GM18505 (cell line): ENCODE results near the gene DAAM1.

ENCODE experiments used
- ATAC-seq: cut with Tn5 transposase; IDR thresholded peaks from one replicate; pipeline ENCODE4 v1.9.1; 2021; ENCODE audit not compliant: unreplicated experiment
- POLR2A ChIP-seq: IDR thresholded peaks from 4 replicates; pipeline ENCODE4 v1.6.1; 2011; ENCODE audit warnings: borderline replicate concordance; ENCODE audit not compliant: insufficient read depth, insufficient read length; ENCODE audit errors: extremely low read depth

Gene DAAM1

GRCh38 chr14:59262717-59263454 lies 74.4 kb downstream of the DAAM1 start:
- no peak for ATAC-seq
- no peak for TF ChIP-seq POLR2A

DNA sequence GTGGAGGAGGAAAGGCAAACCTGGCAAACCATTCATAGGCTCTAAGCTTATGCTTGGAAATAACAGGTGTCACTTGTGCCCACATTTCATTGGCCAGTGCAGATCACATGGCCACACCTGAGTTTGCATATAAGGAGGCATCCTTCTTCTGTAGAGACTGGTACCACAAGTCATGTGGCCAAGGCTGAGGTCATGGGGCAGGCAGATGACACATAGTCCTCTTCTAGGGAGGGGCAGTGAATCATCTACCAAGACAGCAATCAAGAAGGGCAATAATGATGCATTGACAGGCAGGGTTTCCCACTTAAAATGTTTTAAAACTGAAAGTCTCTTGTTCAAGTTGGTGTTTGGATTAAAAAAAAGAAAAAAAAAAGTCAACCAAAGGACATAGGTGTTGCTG lies 77.3 kb downstream of the DAAM1 start:
- TF ChIP-seq POLR2A = no peak
- ATAC-seq = no peak

DNA sequence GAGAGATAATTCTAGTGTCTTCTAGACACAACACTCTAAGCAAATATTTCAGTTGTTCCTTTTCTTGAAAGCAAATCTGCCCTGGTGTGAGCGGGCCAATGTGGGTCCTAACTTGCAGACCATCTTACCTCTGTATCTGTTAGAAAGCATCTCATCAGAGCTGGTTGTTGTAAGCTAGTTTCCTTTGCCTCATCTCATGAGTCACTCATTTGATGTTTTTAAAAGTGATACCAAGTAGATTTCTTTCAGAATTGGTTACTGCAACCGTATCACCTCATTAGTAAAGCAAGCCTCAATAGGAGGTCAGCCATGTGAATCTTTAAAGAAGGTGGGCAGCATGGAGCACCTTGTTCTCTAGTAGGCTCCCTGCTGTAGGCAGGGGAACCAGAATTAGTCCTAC lies 78.6 kb downstream of the DAAM1 start:
- no peak for TF ChIP-seq POLR2A
- ATAC-seq = no peak

DNA sequence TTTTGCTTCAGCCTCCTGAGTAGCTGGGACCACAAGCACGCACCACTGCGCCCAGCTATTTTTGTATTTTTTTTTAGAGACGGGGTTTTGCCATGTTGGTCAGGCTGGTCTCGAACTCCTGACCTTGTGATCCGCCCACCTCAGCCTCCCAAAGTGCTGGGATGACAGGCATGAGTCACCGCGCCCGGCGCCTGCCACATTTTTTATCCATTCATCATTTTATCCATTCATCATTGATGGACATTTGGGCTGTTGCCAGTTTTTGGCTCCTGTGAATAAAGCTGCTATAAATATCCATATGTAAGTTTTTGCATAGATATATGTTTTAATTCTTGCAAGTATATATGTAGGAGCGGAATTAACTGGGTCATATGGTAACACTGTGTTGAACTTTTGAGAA lies 79.5 kb downstream of the DAAM1 start:
- no peak for TF ChIP-seq POLR2A
- no peak for ATAC-seq

- no peak for ATAC-seq
- TF ChIP-seq POLR2A = no peak
These were observed 80.4 kb downstream of the DAAM1 start for GRCh38 chr14:59268858-59269257.

GRCh38 chr14:59269466-59269865 lies 81.0 kb downstream of the DAAM1 start:
- ATAC-seq = no peak
- no peak for TF ChIP-seq POLR2A

DNA sequence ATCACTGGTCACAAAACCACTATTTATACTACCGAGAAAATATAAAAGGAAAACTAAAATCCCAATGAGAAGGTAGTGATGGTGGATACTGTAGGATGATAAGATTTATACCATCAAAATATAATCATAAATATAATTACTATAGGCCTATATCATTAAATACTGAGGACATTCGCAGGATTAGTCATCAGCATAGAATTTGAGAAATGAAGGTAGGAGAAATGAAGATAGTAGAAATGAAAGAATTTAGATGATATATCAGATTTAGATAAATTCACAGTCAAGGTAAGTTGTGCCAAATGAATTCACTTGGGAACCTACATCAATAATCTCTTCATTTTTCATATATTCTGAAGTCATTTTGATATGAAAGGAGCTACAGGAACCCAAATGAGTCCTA lies 82.8 kb downstream of the DAAM1 start:
- no peak for TF ChIP-seq POLR2A
- ATAC-seq = no peak

DNA sequence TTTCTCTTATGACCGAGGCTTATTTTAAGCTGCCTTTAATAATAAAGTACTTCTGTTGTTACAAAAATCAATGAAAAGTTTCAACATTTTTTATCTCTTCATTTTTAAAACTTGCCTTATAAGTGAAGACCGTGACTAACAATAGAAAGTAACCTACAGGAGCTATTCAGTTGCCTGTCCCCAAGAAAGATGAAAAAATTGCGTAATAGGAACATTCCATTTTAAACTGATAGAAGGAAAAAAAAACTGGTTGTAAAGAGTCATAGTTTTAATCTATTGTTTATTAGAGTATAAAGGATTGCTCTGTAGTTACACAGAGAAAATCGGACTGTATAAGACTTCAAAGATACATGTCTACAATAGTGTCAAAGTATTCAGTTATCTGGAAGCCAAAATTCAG lies 83.3 kb downstream of the DAAM1 start:
- no peak for TF ChIP-seq POLR2A
- ATAC-seq = no peak

- TF ChIP-seq POLR2A = no peak
- no peak for ATAC-seq
These were observed 84.2 kb downstream of the DAAM1 start for GRCh38 chr14:59272633-59273032.

GRCh38 chr14:59273737-59274136 lies 85.3 kb downstream of the DAAM1 start:
- no peak for ATAC-seq
- no peak for TF ChIP-seq POLR2A

GRCh38 chr14:59274991-59275391 lies 86.5 kb downstream of the DAAM1 start:
- ATAC-seq = peak; percentile 52
- no peak for TF ChIP-seq POLR2A

DNA sequence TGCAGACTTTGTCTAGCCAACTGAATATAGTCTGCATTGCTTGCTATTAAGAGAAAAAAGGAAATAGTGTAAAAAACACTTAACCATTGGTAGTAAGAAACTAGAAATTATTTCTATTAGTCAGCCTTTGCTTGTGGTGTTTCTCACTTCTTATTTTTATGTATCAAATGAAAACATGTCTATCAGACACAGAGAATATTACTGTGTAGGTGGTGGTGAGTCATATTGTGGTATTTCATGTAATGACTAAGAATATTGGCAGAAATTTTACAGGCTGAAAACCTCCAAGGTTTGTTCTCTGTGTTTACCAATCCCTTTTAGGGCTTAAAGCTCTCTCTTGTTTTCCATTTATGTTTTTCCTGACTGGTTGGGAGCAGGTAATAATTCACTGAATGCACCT lies 87.2 kb downstream of the DAAM1 start:
- TF ChIP-seq POLR2A = no peak
- ATAC-seq = peak; percentile 86

GRCh38 chr14:59276235-59276634 lies 87.8 kb downstream of the DAAM1 start:
- TF ChIP-seq POLR2A = no peak
- ATAC-seq = no peak

DNA sequence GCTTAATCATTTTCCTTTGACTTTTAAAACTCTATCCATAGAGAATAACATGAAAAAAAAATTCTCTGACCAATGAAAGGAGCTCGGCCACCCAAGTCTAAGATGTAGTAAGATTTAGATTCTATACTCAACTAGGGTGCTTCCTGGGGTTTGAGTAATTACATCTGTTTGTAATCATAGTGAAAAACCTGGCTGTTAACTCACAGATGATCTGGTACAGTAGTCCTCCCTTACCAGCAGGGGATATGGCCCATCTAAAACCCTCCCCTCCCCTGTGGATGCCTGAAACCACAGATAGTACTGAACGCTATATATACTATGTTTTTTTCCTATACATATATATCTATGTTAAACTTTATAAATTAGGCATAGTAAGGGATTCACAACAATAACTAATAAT lies 89.2 kb downstream of the DAAM1 start:
- TF ChIP-seq POLR2A = no peak
- ATAC-seq = no peak

- no peak for TF ChIP-seq POLR2A
- no peak for ATAC-seq
These were observed 89.6 kb downstream of the DAAM1 start for GRCh38 chr14:59278111-59278510.
